Retinal pigment epithelial cell (primary cell): ENCODE measurements around the gene C4orf17.
A peak's percentile ranks its signal among the peaks of the same experiment; 100 is the strongest.

Experiments used
- DNase-seq: peaks from one replicate; pipeline ENCODE4 v3.0.0-alpha.2; 2010; ENCODE audit warnings: low read depth
- H3K4me3 ChIP-seq: 2 replicates; pipeline ENCODE4 v1.5.1; 2011; ENCODE audit warnings: mild to moderate bottlenecking, low read length, control low read depth, moderate library complexity
- CTCF ChIP-seq: conservative IDR thresholded peaks from 2 replicates; pipeline ENCODE4 v1.5.1; 2011; ENCODE audit warnings: low read depth, low read length, control low read depth, inconsistent platforms

Gene C4orf17

DNA sequence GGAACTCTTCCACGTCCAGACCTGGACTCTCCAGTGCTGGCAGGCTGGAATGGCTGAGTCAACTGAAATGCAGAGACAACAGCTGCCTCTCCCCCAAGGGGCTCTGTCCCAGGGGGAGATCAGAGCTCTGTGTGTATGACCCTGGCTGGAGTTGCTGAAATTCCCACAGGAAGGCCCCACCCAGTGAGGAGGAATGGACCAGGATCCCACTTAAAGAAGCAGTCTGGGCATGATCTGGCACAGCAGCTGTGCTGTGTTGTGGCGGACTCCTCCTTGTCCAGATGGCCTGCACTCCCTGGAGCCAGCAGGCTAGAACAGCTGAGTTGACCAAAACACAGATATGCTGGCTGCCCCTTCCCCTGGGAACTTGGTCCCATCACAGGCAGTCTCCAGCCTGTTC lies 25.4 kb downstream of the C4orf17 start:
- no peak overlapping the region for H3K4me3 ChIP-seq
- no peak for DNase-seq
- TF ChIP-seq CTCF: no peak

GRCh38 chr4:99536848-99537247 lies 26.0 kb downstream of the C4orf17 start:
- DNase-seq: no peak
- no peak for TF ChIP-seq CTCF
- H3K4me3 ChIP-seq: no peak overlapping the region

GRCh38 chr4:99537674-99538073 lies 26.9 kb downstream of the C4orf17 start:
- TF ChIP-seq CTCF: no peak
- DNase-seq: no peak

DNA sequence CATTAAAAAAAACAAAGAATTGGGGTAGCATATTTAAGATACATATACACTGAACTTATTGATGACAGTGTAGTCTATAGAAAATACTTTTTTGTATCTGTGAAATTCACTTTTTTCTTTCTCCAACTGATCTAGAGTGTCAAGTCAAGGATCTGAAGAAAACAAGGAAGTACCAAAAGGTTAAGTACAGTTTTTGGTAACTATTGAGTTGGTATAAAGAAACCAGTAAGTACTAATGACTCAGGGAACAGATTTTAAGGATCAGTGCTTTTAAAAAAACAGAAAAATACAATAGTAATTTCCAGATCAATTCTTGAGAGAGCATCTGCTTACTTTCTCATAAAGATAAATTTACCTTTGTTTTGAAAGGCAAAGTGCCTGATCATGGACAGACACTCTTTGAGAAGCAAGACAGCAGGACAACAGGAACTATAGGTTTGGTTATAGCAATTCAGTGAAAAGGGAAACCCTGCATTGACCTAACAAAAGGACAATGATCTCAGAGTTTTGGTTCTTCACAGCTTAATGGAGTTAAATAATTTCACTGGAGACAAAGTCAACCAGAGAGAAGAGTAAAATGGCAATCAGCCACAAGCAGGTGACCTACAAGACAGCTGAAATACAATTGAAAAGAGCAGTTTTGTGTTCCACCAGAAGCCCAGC lies 29.6 kb downstream of the C4orf17 start:
- TF ChIP-seq CTCF: no peak
- no peak for DNase-seq
- no peak overlapping the region for H3K4me3 ChIP-seq

More at GRCh38 chr4:99537674-99538073, 26.9 kb downstream of the C4orf17 start:
- H3K4me3 ChIP-seq: no peak overlapping the region

DNA sequence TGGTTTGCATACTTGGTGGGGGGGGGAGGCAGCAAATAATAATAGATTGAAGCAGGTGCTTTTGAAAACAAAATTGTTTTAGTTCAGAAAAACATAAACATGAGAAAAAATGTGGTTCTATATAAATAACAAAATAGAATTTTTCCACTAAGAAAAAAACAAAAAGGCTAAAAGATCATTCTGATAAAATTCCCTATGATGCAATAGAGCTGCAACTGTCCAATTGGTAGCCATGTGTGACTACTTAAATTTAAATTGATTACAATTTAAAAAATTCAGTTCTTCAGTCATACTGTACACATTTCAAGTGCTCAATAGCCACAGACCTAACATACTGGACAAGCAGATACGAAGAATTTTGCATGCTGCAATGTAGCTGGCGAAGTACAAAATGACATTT lies 42.1 kb downstream of the C4orf17 start:
- no peak for DNase-seq
- no peak overlapping the region for H3K4me3 ChIP-seq
- TF ChIP-seq CTCF: no peak

- peak; percentile 96 for DNase-seq
- H3K4me3 ChIP-seq: peak within 1 kb of the TSS; percentile 88
- no peak for TF ChIP-seq CTCF
Measured at GRCh38 chr4:99563310-99564186, 52.7 kb downstream of the C4orf17 start, which contains the start of gene TRMT10A. TSS of gene TRMT10A (minus strand) at chr4:99564039. CDS start at chr4:99559338, 4,701 bp downstream.

- DNase-seq: no peak
- no peak overlapping the region for H3K4me3 ChIP-seq
- no peak for TF ChIP-seq CTCF
Measured at GRCh38 chr4:99564921-99565320, 54.1 kb downstream of the C4orf17 start.
